Cardiac muscle cell (in vitro differentiated cells and primary cell): Measurements from ENCODE around the gene SLC26A6. TPM values are rescaled to one million over a fixed set of nuclear protein-coding genes. Genes with fewer than 3 reads are reported as not detected.

Experiments used
- DNase-seq, 2 donors: peaks; one replicate each; pipeline versions ENCODE4 v3.0.0 to v3.0.0-alpha.2; 2010 to 2017; ENCODE audit warnings: low read depth in 1 of 2, low spot score in 1 of 2
- H3K27ac ChIP-seq: fragments of 200-600 bp; sonication (generic); 2 replicates; pipeline ENCODE4 v1.5.1; 2016
- H3K27me3 ChIP-seq: fragments of 200-600 bp; sonication (generic); 2 replicates; pipeline ENCODE4 v1.6.0; 2016; ENCODE audit warnings: control low read depth
- H3K36me3 ChIP-seq: fragments of 200-600 bp; sonication (generic); 2 replicates; pipeline ENCODE4 v1.5.1; 2016; ENCODE audit warnings: control low read depth
- H3K4me1 ChIP-seq: fragments of 200-600 bp; sonication (generic); 2 replicates; pipeline ENCODE4 v1.8.1; 2017; ENCODE audit warnings: low read depth, mild to moderate bottlenecking, mixed run types
- H3K4me3 ChIP-seq: fragments of 200-600 bp; sonication (generic); 2 replicates; pipeline ENCODE4 v1.5.1; 2016; ENCODE audit warnings: mild to moderate bottlenecking
- H3K9me3 ChIP-seq: fragments of 200-600 bp; sonication (generic); 2 replicates; pipeline ENCODE4 v1.5.1; 2017; ENCODE audit warnings: low read depth, mild to moderate bottlenecking, control low read depth
- polyA plus RNA-seq: library from polyadenylated mRNA; unstranded; fragments of >200 nt; fragmentation: Nextera tagmentation; extraction: Ambion mirVana; gene quantifications from 2 replicates; pipeline ENCODE4 v1.2.1, GENCODE V29; 2016
- total RNA-seq: library from RNA; depleted of rRNA; stranded (reverse); fragments of >200 nt; gene quantifications from 2 replicates; pipeline ENCODE4 v1.2.3, GENCODE V29; 2016
- TF ChIP-seq, protein P1 (sequence below): IDR thresholded peaks from 2 replicates; pipeline ENCODE4 v1.5.1; 2012; ENCODE audit warnings: low read depth, mild to moderate bottlenecking, low read length

SLC26A6 gene
- total and polyA plus RNA-seq, 2 experiments from 2014 or later = 68.1 to 87.4 TPM

DNA sequence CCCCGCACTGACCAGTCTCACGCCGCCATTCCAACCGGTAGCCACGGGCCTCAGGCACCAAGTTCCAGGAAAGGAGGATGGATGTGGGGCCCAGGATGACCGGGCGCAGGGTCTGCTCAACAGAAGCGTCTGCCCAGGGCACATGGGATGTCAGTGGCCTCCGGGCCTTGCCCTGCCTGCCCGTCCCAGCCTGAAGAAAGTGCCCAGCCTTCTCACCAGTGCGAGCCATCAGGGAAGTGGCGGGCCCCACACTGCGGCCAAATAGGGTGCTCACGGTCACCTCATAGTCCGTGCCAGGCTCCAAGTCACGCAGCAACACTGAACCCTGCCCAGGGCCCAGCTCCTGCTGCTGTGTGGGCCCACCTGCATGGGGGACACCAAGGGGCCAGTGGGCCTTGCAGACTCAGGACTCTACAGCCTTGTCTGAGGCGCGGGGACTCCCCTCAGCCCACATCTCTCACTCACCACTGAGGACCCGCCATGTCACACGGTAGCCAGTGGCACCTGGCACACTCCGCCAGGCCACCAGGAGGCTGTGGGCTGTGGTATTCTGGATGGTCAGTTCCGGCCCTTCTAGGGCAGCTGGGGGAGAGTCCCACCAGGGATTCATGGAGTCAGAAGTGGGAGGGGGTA, 43.3 kb downstream of the SLC26A6 start:
- no peak overlapping the region for H3K27ac ChIP-seq
- DNase-seq = no peak
- no peaks in the 10 kb centered on the region for H3K9me3 ChIP-seq
- no peak overlapping the region for H3K4me3 ChIP-seq
- TF ChIP-seq, protein P1, sequence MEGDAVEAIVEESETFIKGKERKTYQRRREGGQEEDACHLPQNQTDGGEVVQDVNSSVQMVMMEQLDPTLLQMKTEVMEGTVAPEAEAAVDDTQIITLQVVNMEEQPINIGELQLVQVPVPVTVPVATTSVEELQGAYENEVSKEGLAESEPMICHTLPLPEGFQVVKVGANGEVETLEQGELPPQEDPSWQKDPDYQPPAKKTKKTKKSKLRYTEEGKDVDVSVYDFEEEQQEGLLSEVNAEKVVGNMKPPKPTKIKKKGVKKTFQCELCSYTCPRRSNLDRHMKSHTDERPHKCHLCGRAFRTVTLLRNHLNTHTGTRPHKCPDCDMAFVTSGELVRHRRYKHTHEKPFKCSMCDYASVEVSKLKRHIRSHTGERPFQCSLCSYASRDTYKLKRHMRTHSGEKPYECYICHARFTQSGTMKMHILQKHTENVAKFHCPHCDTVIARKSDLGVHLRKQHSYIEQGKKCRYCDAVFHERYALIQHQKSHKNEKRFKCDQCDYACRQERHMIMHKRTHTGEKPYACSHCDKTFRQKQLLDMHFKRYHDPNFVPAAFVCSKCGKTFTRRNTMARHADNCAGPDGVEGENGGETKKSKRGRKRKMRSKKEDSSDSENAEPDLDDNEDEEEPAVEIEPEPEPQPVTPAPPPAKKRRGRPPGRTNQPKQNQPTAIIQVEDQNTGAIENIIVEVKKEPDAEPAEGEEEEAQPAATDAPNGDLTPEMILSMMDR = no peak
- no peaks in the 10 kb centered on the region for H3K4me1 ChIP-seq
- peaks cover 7% of the 10 kb centered on the region for H3K36me3 ChIP-seq
- H3K27me3 ChIP-seq = no peaks in the 10 kb centered on the region

DNA sequence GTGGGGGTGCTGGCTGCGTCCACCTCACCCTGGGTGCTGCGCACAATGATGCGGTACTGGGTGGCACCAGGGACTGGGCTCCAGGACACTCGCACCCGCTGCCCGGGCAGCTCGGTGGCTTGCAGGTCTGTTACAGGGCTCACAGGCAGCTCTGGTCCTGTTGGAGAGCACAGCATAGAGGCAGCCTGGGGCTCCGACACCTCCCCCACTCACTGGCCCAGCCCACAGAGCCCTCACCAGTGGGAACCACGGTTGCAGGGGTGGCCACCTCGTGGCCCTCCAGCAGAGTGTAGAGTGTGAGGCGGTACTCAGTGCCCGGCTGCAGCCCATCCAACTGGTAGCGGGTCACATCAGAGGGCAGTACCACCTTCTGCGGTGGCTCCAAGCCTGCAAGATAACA, 43.8 kb downstream of the SLC26A6 start:
- Histone ChIP-seq H3K36me3 (peaks cover 11% of the 10 kb centered on the region), H3K27me3 (no peaks in the 10 kb centered on the region), H3K4me1 (no peaks in the 10 kb centered on the region), H3K27ac (no peak overlapping the region), H3K9me3 (no peaks in the 10 kb centered on the region), H3K4me3 (no peak overlapping the region)
- TF ChIP-seq, protein P1 = no peak
- DNase-seq = no peak

DNA sequence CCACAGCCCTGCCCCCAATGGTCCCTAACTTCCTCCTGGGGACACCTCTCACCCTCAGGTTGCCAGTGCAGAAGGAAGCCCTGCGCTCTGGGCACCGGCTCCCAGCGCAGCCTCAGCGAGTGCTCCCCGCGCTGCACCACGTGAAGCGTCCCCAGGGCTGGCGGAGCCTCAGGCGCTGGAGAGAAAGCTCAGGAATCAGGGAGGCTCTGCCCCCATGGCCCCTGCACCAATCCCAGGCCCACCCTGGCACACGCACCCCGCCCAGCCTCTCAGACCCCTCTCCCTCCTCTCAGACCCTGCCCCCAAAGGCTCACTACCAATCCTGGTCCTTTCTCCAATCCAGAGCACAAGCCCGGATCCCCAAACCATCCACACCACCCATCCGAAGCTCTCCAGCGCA, 47.0 kb downstream of the SLC26A6 start:
- no peaks in the 10 kb centered on the region for H3K27me3 ChIP-seq
- no peak for DNase-seq
- TF ChIP-seq, protein P1 = no peak
- H3K4me3 ChIP-seq = no peak overlapping the region
- no peak overlapping the region for H3K27ac ChIP-seq
- no peaks in the 10 kb centered on the region for H3K4me1 ChIP-seq
- no peaks in the 10 kb centered on the region for H3K9me3 ChIP-seq
- peaks cover 27% of the 10 kb centered on the region for H3K36me3 ChIP-seq

DNA sequence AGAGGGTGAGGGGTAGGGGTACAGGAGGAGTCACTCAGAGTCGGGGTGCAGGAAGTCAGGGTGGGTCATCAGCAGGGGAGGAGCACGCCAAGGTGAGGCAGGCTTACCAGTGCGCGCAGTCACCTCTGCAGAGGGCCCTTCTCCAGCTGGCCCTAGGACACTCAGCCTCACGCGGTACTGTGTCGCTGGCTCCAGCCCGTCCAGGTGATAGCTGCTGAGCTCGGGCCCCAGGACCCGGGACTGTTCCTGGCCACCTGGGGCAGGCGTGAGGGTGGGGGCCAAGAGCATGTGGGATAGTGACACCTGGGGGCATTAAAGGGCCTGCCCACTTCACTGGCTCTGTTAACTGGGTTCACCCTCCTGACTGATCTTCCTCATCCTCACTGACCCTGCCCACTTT, 47.6 kb downstream of the SLC26A6 start:
- Histone ChIP-seq H3K9me3 (no peaks in the 10 kb centered on the region), H3K27me3 (no peaks in the 10 kb centered on the region), H3K4me1 (no peaks in the 10 kb centered on the region), H3K27ac (no peak overlapping the region), H3K4me3 (no peak overlapping the region), H3K36me3 (peaks cover 28% of the 10 kb centered on the region)
- DNase-seq = no peak
- TF ChIP-seq, protein P1 = no peak

DNA sequence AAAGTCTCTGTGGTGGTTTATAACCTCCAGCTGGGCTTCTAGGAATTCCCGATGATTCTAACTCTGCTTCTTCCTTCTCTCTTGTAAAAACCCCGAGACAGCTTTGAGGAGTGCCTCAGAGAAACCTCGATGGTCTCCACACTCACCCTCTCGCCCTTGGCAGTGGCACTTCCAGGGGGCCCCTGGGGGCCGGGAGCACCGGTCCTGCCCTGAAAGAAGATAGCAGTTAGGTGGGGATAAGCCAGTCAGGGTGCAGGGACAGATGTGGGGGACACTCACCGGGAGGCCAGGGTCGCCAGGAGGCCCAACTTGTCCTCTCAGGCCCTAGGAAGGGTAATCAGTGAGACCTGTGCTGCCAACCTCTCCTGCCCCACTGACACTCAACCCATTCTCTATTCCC, 49.9 kb downstream of the SLC26A6 start:
- H3K36me3 ChIP-seq = peaks cover 28% of the 10 kb centered on the region
- H3K27me3 ChIP-seq = no peaks in the 10 kb centered on the region
- TF ChIP-seq, protein P1 = no peak
- no peaks in the 10 kb centered on the region for H3K9me3 ChIP-seq
- no peak for DNase-seq
- no peak overlapping the region for H3K4me3 ChIP-seq
- H3K27ac ChIP-seq = no peak overlapping the region
- H3K4me1 ChIP-seq = no peaks in the 10 kb centered on the region

DNA sequence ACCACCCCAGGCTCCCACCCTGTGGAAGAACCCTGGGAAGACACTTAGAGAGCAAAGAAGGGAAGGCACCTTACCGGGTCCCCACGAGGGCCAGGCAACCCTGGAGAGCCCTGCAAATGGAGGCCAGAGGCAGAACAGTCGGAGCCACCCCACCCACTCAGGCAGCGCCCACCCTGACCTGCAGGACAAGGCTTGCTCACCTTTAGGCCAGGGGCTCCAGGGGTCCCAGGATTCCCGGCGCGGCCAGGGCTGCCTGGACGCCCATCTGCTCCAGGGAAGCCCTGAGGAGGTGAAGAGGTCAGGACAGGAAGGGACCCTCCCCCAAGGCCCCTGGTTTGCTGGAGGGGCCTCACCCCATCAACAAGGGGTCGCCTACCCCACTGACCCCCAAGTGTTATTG, 50.4 kb downstream of the SLC26A6 start:
- TF ChIP-seq, protein P1 = no peak
- Histone ChIP-seq H3K4me1 (no peaks in the 10 kb centered on the region), H3K9me3 (no peaks in the 10 kb centered on the region), H3K27me3 (no peaks in the 10 kb centered on the region), H3K36me3 (peaks cover 28% of the 10 kb centered on the region), H3K27ac (no peak overlapping the region), H3K4me3 (no peak overlapping the region)
- no peak for DNase-seq
